HG02884 (cell line): ENCODE results near the gene RASL12.
"Not testable (repeated sequence)": the region's sequence is repeated elsewhere in the genome, so short reads cannot be mapped to it uniquely, and the experiment has no call there.

ENCODE experiments used
- ATAC-seq: cut with Tn5 transposase; IDR thresholded peaks from one replicate; pipeline ENCODE4 v1.9.1; 2021; ENCODE audit warnings: mild to moderate bottlenecking, moderate library complexity; ENCODE audit not compliant: unreplicated experiment

Gene RASL12, protein sequence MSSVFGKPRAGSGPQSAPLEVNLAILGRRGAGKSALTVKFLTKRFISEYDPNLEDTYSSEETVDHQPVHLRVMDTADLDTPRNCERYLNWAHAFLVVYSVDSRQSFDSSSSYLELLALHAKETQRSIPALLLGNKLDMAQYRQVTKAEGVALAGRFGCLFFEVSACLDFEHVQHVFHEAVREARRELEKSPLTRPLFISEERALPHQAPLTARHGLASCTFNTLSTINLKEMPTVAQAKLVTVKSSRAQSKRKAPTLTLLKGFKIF

GRCh38 chr15:65067645-65068402 lies at the start of gene RASL12:
Gene RASL12, minus strand, starts transcription at chr15:65067991. Its CDS starts 156 bp downstream, at chr15:65067835.
- no peak for ATAC-seq

GRCh38 chr15:65115542-65115941 lies 47.8 kb upstream of the RASL12 start:
- no peak for ATAC-seq

GRCh38 chr15:65115086-65115485 lies 47.3 kb upstream of the RASL12 start, which contains the start of gene UBAP1L:
Gene UBAP1L, minus strand, starts transcription at chr15:65115200. Its CDS starts 8,985 bp downstream, at chr15:65106215.
- no peak for ATAC-seq

- no peak for ATAC-seq
Observed at GRCh38 chr15:65110676-65111292, 43.0 kb upstream of the RASL12 start.

DNA sequence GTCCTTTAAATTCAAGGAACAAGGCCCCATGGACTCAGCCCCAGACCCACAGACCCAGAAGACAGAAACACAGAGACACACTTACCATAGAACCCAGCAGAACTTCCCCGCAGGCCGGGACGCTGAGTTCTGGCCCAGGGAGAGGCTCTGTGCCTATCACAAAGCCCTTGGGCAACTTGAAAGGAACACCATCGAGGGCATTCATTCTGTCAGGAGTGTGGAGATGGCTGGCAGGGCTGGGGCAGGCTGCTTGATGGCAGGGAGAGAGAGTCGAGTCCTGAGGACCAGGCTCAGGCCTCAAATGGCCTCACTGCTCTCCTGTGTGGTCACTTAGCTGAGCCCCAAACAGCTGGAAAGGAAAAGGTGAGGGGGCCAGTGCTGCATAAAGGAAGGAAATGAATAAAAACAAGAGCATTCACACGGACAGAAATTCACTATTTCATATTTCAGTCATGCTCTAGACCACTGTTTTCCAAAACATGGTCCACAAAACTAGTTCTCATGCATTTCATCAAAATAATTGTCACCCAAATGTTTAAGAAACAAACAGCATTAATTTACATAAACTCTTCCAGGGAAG lies 38.3 kb upstream of the RASL12 start:
- ATAC-seq, result no peak

GRCh38 chr15:65105038-65105437 lies 37.2 kb upstream of the RASL12 start:
- no peak for ATAC-seq

GRCh38 chr15:65102912-65103311 lies 35.1 kb upstream of the RASL12 start:
- no peak for ATAC-seq

GRCh38 chr15:65101891-65102708 lies 34.3 kb upstream of the RASL12 start:
- no peak for ATAC-seq

- no peak for ATAC-seq
Observed at GRCh38 chr15:65101411-65101890, 33.7 kb upstream of the RASL12 start.

DNA sequence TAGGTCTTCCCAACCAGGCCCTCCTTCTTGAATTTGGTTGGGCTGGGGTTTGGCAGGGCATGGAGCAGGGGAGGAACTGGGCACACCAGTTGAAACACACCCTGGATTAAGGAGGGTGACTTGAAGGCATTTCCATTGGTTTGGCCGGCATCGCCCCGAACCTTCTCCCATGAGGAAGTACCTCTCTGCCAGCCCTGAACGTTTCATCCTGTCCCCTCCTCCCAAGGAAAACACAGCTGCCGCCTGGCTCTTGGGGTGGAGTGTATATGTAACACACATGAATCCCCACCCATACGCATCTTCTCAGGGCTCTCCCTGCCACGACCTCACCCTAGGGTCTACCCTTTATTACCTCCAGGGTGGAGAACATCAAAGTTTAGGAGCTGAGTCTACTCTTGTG lies 32.7 kb upstream of the RASL12 start:
- no peak for ATAC-seq

- not testable (repeated sequence) for ATAC-seq
Observed at GRCh38 chr15:65099801-65100200, 32.0 kb upstream of the RASL12 start.

GRCh38 chr15:65099336-65099735 lies 31.5 kb upstream of the RASL12 start:
- ATAC-seq, result no peak

- no peak for ATAC-seq
Observed at GRCh38 chr15:65097651-65098263, 30.0 kb upstream of the RASL12 start.

DNA sequence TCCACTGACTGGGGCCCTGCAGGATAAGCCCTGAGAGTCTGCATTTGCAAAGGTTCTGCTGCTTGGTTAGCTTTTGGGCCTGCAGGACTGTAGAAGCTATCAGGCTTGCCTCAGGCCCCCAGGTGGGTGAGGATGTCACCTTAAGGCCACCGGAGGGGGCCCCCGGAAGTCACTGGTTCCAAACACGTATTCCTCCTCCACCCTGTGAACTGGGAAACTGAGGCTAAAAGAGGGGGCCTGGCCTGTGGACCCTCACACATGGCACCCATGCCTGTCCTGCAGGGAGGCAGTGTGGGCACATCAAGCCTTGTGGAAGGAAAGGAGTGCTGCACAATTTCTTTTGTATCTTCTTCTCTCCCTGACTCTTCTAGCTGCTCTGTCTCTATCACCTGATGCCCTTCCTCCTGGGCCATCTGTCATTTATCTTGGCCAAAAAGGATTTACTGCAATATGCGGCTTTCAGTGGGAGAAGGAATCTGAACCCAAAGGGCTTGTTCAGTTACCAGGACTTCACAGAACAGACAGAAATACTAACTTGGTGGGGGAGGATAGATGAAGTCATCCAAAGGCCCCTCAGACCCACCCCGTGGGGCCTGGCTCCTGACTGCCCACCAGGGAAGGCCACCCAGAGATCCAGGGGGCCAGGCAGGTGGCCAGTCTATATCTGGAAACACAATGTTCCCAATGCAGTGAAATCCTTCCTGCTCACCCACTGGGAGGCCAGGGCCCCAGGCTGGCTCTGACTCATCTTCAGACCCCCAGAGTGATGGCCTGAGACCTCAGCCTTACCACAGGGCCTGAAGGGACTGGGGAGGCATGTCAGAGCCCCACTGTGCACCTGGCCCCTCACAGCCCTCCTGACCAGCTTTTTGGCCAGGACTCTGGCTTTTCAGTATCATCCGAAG lies 28.9 kb upstream of the RASL12 start:
- ATAC-seq, result no peak

- ATAC-seq, result no peak
Observed at GRCh38 chr15:65095747-65096104, 27.9 kb upstream of the RASL12 start.

- no peak for ATAC-seq
Observed at GRCh38 chr15:65095011-65095746, 27.4 kb upstream of the RASL12 start.

GRCh38 chr15:65094294-65094995 lies 26.7 kb upstream of the RASL12 start:
- no peak for ATAC-seq

- not testable (repeated sequence) for ATAC-seq
Observed at GRCh38 chr15:65093793-65094170, 26.0 kb upstream of the RASL12 start.
